NCI-H526 (cell line): ENCODE measurements around the gene GCH1.
"Not testable (repeated sequence)": the region's sequence is repeated elsewhere in the genome, so short reads cannot be mapped to it uniquely, and the experiment has no call there.

ENCODE experiments used
- DNase-seq, 2 experiments: peaks; one replicate each; lab custom pipeline; 2025; lab: John Stamatoyannopoulos, UW

GCH1 gene

GRCh38 chr14:54908190-54908589, 5.6 kb upstream of the GCH1 start:
- no peak for DNase-seq

GRCh38 chr14:54906075-54906474, 3.4 kb upstream of the GCH1 start:
- no peak for DNase-seq

GRCh38 chr14:54902143-54902520, 494 bp downstream of the GCH1 start:
- peak; percentile 48 to 86 for DNase-seq

- DNase-seq, result no peak
These were observed 1.1 kb downstream of the GCH1 start for GRCh38 chr14:54901380-54902142.

- DNase-seq, result no peak
These were observed 3.1 kb downstream of the GCH1 start for GRCh38 chr14:54899573-54899972.

- DNase-seq, result not testable (repeated sequence)
These were observed 4.6 kb downstream of the GCH1 start for GRCh38 chr14:54897809-54898555.

- DNase-seq, result no peak
These were observed 6.9 kb downstream of the GCH1 start for GRCh38 chr14:54895683-54896082.

- DNase-seq, result no peak
These were observed 7.6 kb downstream of the GCH1 start for GRCh38 chr14:54894995-54895394.

- DNase-seq, result peak; percentile 34 to 76
These were observed 9.4 kb downstream of the GCH1 start for GRCh38 chr14:54893151-54893760.

- DNase-seq, result no peak
These were observed 11.0 kb downstream of the GCH1 start for GRCh38 chr14:54891471-54892245.

GRCh38 chr14:54890788-54891187, 11.8 kb downstream of the GCH1 start:
- no peak for DNase-seq

GRCh38 chr14:54889919-54890318, 12.7 kb downstream of the GCH1 start:
- DNase-seq, result no peak

GRCh38 chr14:54882521-54882920, 20.1 kb downstream of the GCH1 start:
- no peak for DNase-seq

- DNase-seq, result no peak
These were observed 20.7 kb downstream of the GCH1 start for GRCh38 chr14:54881761-54882401.

- DNase-seq, result no peak
These were observed 21.3 kb downstream of the GCH1 start for GRCh38 chr14:54881235-54881760.

- DNase-seq, result peak in 1 of 2 experiments; percentile 34
These were observed 25.0 kb downstream of the GCH1 start for GRCh38 chr14:54877703-54878021.

GRCh38 chr14:54877015-54877702, 25.5 kb downstream of the GCH1 start:
- DNase-seq, result peak; percentile 30 to 42

- not testable (repeated sequence) for DNase-seq
These were observed 27.0 kb downstream of the GCH1 start for GRCh38 chr14:54875648-54876047.

GRCh38 chr14:54870154-54871090, 32.2 kb downstream of the GCH1 start:
- DNase-seq, result peak; percentile 14 to 27

- no peak for DNase-seq
These were observed 35.6 kb downstream of the GCH1 start for GRCh38 chr14:54867011-54867410.
